ENCODE results near the gene CREB1. TPM values are rescaled to one million over a fixed set of nuclear protein-coding genes. Genes with fewer than 3 reads are reported as not detected.

Gene CREB1
- polyA plus RNA-seq, 3 donors, result 73.6 to 84.9 (median 76.3) TPM

Other genes with a start within 250 kb of the CREB1 start
- 10 to 100 TPM; 29.6 to 33.1 (median 30.5) TPM for gene METTL21A, start 95.4 kb downstream of the CREB1 start, polyA plus RNA-seq (ENCODE audit: insufficient read length in 3 of 3)
- gene CCNYL1, start 181.7 kb downstream of the CREB1 start, polyA plus RNA-seq (ENCODE audit: insufficient read length in 3 of 3), result 10 to 100 TPM; 18.3 to 20.4 (median 20.3) TPM
- 10 to 100 TPM; 11.4 to 13.6 (median 13.4) TPM for gene FZD5, start 239.9 kb downstream of the CREB1 start, polyA plus RNA-seq (ENCODE audit: insufficient read length in 3 of 3)

All from right renal cortex interstitium (tissue), 3 donors.